NCI-H146 treated with DMSO at 0.1 percent for 48 hours (cell line): Measurements from ENCODE around the gene DEPP1.

Source experiments
- DNase-seq: peaks from one replicate; lab custom pipeline; 2025; ENCODE audit not compliant: unreplicated experiment; lab: John Stamatoyannopoulos, UW

DEPP1 gene

GRCh38 chr10:44968091-44968490 lies 10.5 kb downstream of the DEPP1 start:
- no peak for DNase-seq

GRCh38 chr10:44967616-44968015 lies 11.0 kb downstream of the DEPP1 start:
- DNase-seq = no peak

- DNase-seq = no peak
These were observed 11.6 kb downstream of the DEPP1 start for GRCh38 chr10:44966816-44967509.

GRCh38 chr10:44966129-44966815 lies 12.3 kb downstream of the DEPP1 start:
- DNase-seq = no peak

- no peak for DNase-seq
These were observed 12.9 kb downstream of the DEPP1 start for GRCh38 chr10:44965651-44966097.

GRCh38 chr10:44965104-44965503 lies 13.5 kb downstream of the DEPP1 start:
- no peak for DNase-seq

- no peak for DNase-seq
These were observed 14.6 kb downstream of the DEPP1 start for GRCh38 chr10:44963772-44964633.

- no peak for DNase-seq
These were observed 15.5 kb downstream of the DEPP1 start for GRCh38 chr10:44962870-44963738.

GRCh38 chr10:44961931-44962750 lies 16.5 kb downstream of the DEPP1 start:
- DNase-seq = no peak

- no peak for DNase-seq
These were observed 17.4 kb downstream of the DEPP1 start for GRCh38 chr10:44961230-44961571.

- no peak for DNase-seq
These were observed 18.0 kb downstream of the DEPP1 start for GRCh38 chr10:44960482-44961229.

GRCh38 chr10:44960088-44960460 lies 18.5 kb downstream of the DEPP1 start:
- no peak for DNase-seq

- peak; percentile 64 for DNase-seq
These were observed 19.1 kb downstream of the DEPP1 start, which contains the start of gene RASSF4 for GRCh38 chr10:44959247-44960087. TSS of gene RASSF4 (plus strand) at chr10:44959802. CDS start at chr10:44970203, 10,401 bp downstream.

GRCh38 chr10:44958898-44959246 lies 19.7 kb downstream of the DEPP1 start:
- DNase-seq = no peak

- no peak for DNase-seq
These were observed 20.3 kb downstream of the DEPP1 start for GRCh38 chr10:44958196-44958897.

GRCh38 chr10:44956717-44957706 lies 21.6 kb downstream of the DEPP1 start:
- DNase-seq = no peak

GRCh38 chr10:44956226-44956625 lies 22.4 kb downstream of the DEPP1 start:
- no peak for DNase-seq
